Measurements from ENCODE around the gene DIRAS3.
"Not testable (repeated sequence)": the region's sequence is repeated elsewhere in the genome, so short reads cannot be mapped to it uniquely, and the experiment has no call there.

DIRAS3 gene

GRCh38 chr1:68024635-68025338 is 25.6 kb downstream of the DIRAS3 start:
- DNase-seq (ENCODE audit: low read depth) = no peak

GRCh38 chr1:68016381-68016780 is 34.0 kb downstream of the DIRAS3 start:
- DNase-seq (ENCODE audit: low read depth) = no peak

GRCh38 chr1:68015971-68016370 is 34.5 kb downstream of the DIRAS3 start:
- DNase-seq (ENCODE audit: low read depth) = no peak

- DNase-seq (ENCODE audit: low read depth) = no peak
These were observed 35.1 kb downstream of the DIRAS3 start for GRCh38 chr1:68015369-68015768.

GRCh38 chr1:68013351-68013750 is 37.1 kb downstream of the DIRAS3 start:
- no peak for DNase-seq (ENCODE audit: low read depth)

- DNase-seq (ENCODE audit: low read depth) = no peak
These were observed 38.6 kb downstream of the DIRAS3 start for GRCh38 chr1:68011657-68012375.

GRCh38 chr1:68010543-68010942 is 39.9 kb downstream of the DIRAS3 start:
- DNase-seq (ENCODE audit: low read depth) = no peak

GRCh38 chr1:68010090-68010489 is 40.3 kb downstream of the DIRAS3 start:
- DNase-seq (ENCODE audit: low read depth) = no peak

- DNase-seq (ENCODE audit: low read depth) = not testable (repeated sequence)
These were observed 46.8 kb downstream of the DIRAS3 start for GRCh38 chr1:68003626-68004025.

GRCh38 chr1:68000191-68000590 is 50.2 kb downstream of the DIRAS3 start:
- no peak for DNase-seq (ENCODE audit: low read depth)

GRCh38 chr1:67997746-67998145 is 52.7 kb downstream of the DIRAS3 start:
- DNase-seq (ENCODE audit: low read depth) = no peak

Measured in T follicular helper cell (primary cell).